GM12878 (cell line): ENCODE results near the gene RPS5. TPM values are rescaled to one million over a fixed set of nuclear protein-coding genes. Genes with fewer than 3 reads are reported as not detected.

Experiments used
- E2F8 ChIP-seq: fragments of 450-650 bp; IDR thresholded peaks from 2 replicates; pipeline ENCODE4 v1.6.1; 2018; ENCODE audit warnings: mild to moderate bottlenecking, low read depth, moderate library complexity; ENCODE audit not compliant: partially characterized antibody
- PRDM15 ChIP-seq: fragments of 450-650 bp; formaldehyde crosslinking; IDR thresholded peaks from 2 replicates; pipeline ENCODE4 v1.4.0; 2020; ENCODE audit warnings: mild to moderate bottlenecking, moderate library complexity
- RELB ChIP-seq: fragments of 450-650 bp; IDR thresholded peaks from 2 replicates; pipeline ENCODE4 v1.6.1; 2017; ENCODE audit warnings: low read depth, mild to moderate bottlenecking, moderate library complexity
- polyA plus RNA-seq, 11 experiments: library from polyadenylated mRNA; depleted of rRNA in 4 of 11; unstranded in 6 of 11; stranded (reverse) in 5 of 11; fragments of >200 nt; fragmentation: Nextera tagmentation in 4 of 11; fragmentation: Illumina TruSeq in 1 of 11; extraction: Ambion mirVana in 4 of 11; extraction: Trizol in 1 of 11; gene quantifications; 1 replicate in 1 of 11; 2 replicates in 10 of 11; pipeline versions ENCODE4 v1.2.1 to v1.2.3, GENCODE V29; 2011 to 2016; ENCODE audit warnings: inconsistent platforms in 2 of 11, missing spikeins in 2 of 11, low read depth in 1 of 11
- total RNA-seq, 4 experiments: library from RNA; depleted of rRNA in 3 of 4; stranded (reverse); fragments of >200 nt in 3 of 4; fragmentation: Illumina TruSeq in 1 of 4; extraction: Trizol in 1 of 4; gene quantifications; 2 replicates each; pipeline versions ENCODE4 v1.2.1 to v1.2.3, GENCODE V29; 2013 to 2021

RPS5 gene
- total and polyA plus RNA-seq, 10 of the 15 experiments (the other 5 are each of a cell fraction or from before 2014, with no cell fraction given) = 1,284 to 3,652 (median 1,922) TPM

GRCh38 chr19:58408152-58409009 is 21.3 kb downstream of the RPS5 start, which contains the start of gene ZNF584 (continued):
- TF ChIP-seq E2F8 = no peak
- TF ChIP-seq PRDM15 = no peak
- TF ChIP-seq RELB = no peak; the same call in 1 of the 2 replicates
